ENCODE measurements around the gene TBL1X. TPM values are rescaled to one million over a fixed set of nuclear protein-coding genes. Genes with fewer than 3 reads are reported as not detected.

TBL1X gene
- total RNA-seq, 1 experiment from 2014 or later: 31.9 TPM

DNA sequence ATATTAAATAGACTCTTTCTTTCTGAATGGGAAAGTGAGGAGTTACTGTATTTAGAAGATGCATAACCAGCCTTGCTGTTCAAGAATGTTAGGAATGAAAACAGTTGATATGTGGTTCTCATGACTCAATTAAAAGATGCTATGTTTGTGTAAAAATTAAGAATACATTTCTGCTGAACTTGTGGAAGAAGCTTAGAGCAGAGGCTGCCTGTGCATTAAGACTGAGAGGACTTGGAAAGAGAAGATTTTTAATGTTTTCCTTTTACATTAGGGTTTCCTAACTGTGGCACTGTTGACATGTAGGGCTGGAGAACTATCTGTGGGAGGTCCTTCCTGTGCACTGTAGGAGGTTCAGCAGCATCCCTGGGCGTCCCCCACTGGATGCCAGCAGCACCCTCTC lies 163.1 kb downstream of the TBL1X start:
- Histone ChIP-seq H3K27ac (ENCODE audit: low read length) (no peak overlapping the region), H3K79me2 (ENCODE audit: low read length) (peaks cover 33% of the 10 kb centered on the region), H3F3A (ENCODE audit: low read length, unreplicated experiment) (no peaks in the 10 kb centered on the region), H3K9me2 (replicated peaks; ENCODE audit: low read length) (no peaks in the 10 kb centered on the region), H3K4me2 (ENCODE audit: low read length) (no peak overlapping the region), H2AFZ (ENCODE audit: low read length) (no peak overlapping the region), H3K4me1 (ENCODE audit: insufficient read depth, low read length) (peaks cover 13% of the 10 kb centered on the region), H3K36me3 (ENCODE audit: low read depth, low read length) (no peaks in the 10 kb centered on the region), H3K27me3 (ENCODE audit: low read length) (no peaks in the 10 kb centered on the region), H3K4me3 (ENCODE audit: low read length) (no peak overlapping the region), H3K9ac (ENCODE audit: low read length) (no peak overlapping the region), H4K20me1 (ENCODE audit: low read length) (no peaks in the 10 kb centered on the region), H3K9me3 (ENCODE audit: low read length) (no peaks in the 10 kb centered on the region)
- BruUV-seq (replicated peaks): no TSS peak
- intact Hi-C loops (cut with micrococcal nuclease): no loop called here
- DNase-seq: no peak
- ChIA-PET POLR2A (ENCODE audit: unreplicated experiment) (no interaction called here), CTCF (interaction anchor here (0.6 kb wide), 1 partner anchor 63 kb away, joined by 4 read pairs; no protein-coding TSS in a partner anchor)
- TF ChIP-seq EZH2 (IDR thresholded peaks at IDR 0.05; ENCODE audit: low read length, unreplicated experiment): no peak
- ATAC-seq: no peak

DNA sequence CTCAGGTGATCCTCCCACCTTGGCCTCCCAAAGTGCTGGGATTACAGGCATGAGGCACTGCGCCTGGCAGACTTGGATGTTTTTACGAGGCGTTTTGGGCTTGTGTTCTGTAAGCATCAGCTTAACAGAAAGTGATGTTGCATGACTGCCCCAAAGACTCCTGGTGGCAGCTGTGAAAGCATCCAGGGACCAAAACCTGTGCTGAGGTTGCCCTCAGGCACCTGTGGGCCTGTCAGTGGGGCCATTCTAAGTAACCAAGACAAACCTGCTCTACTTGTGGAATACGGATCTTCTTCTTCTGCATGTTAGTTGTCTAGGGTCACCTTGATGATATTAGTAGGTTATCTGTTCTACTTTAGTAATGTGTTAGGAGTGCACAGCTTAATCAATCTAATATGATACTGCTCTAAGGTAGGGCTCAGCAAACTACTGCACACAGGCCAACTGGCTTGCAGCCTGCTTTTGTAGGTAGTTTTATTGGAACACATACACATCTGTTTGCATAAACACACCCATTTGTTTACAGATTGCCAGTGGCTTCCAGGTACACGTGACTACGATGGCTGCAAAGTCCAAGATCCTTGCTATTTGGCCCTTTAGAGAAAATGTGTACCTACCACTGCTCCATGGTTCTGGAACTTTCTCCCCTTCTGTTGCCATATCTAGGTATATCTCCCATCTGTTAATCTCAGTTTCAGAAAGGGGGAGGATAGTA lies 164.1 kb downstream of the TBL1X start:
- Histone ChIP-seq H3K9me2 (replicated peaks; ENCODE audit: low read length) (no peaks in the 10 kb centered on the region), H3K4me3 (ENCODE audit: low read length) (no peak overlapping the region), H4K20me1 (ENCODE audit: low read length) (no peaks in the 10 kb centered on the region), H3K4me2 (ENCODE audit: low read length) (no peak overlapping the region), H3K36me3 (ENCODE audit: low read depth, low read length) (no peaks in the 10 kb centered on the region), H3K79me2 (ENCODE audit: low read length) (peaks cover 29% of the 10 kb centered on the region), H2AFZ (ENCODE audit: low read length) (no peak overlapping the region), H3F3A (ENCODE audit: low read length, unreplicated experiment) (no peaks in the 10 kb centered on the region), H3K27ac (ENCODE audit: low read length) (no peak overlapping the region), H3K9me3 (ENCODE audit: low read length) (no peaks in the 10 kb centered on the region), H3K4me1 (ENCODE audit: insufficient read depth, low read length) (peaks cover 13% of the 10 kb centered on the region), H3K27me3 (ENCODE audit: low read length) (no peaks in the 10 kb centered on the region), H3K9ac (ENCODE audit: low read length) (no peak overlapping the region)
- no peak for ATAC-seq
- no peak for DNase-seq
- no TSS peak for BruUV-seq (replicated peaks)
- TF ChIP-seq EZH2phosphoT487 (IDR thresholded peaks at IDR 0.05; ENCODE audit: borderline replicate concordance, low read length) (no peak), EZH2 (IDR thresholded peaks at IDR 0.05; ENCODE audit: low read length, unreplicated experiment) (no peak)
- TF ChIP-seq, protein P1, sequence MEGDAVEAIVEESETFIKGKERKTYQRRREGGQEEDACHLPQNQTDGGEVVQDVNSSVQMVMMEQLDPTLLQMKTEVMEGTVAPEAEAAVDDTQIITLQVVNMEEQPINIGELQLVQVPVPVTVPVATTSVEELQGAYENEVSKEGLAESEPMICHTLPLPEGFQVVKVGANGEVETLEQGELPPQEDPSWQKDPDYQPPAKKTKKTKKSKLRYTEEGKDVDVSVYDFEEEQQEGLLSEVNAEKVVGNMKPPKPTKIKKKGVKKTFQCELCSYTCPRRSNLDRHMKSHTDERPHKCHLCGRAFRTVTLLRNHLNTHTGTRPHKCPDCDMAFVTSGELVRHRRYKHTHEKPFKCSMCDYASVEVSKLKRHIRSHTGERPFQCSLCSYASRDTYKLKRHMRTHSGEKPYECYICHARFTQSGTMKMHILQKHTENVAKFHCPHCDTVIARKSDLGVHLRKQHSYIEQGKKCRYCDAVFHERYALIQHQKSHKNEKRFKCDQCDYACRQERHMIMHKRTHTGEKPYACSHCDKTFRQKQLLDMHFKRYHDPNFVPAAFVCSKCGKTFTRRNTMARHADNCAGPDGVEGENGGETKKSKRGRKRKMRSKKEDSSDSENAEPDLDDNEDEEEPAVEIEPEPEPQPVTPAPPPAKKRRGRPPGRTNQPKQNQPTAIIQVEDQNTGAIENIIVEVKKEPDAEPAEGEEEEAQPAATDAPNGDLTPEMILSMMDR (conservative IDR thresholded peaks at IDR 0.05; ENCODE audit: low read depth, low read length): no peak
- CTCF ChIA-PET: interaction anchor here (0.6 kb wide), 1 partner anchor 64 kb away, joined by 4 read pairs; no protein-coding TSS in a partner anchor
- POLR2A ChIA-PET (ENCODE audit: unreplicated experiment): interaction anchor here (0.7 kb wide), 1 partner anchor 33 kb away, joined by 14 read pairs; no protein-coding TSS in a partner anchor
- intact Hi-C loops (cut with micrococcal nuclease): no loop called here

- Histone ChIP-seq H2AFZ (ENCODE audit: low read length) (no peak overlapping the region), H3K4me3 (ENCODE audit: low read length) (no peak overlapping the region), H3K9me2 (replicated peaks; ENCODE audit: low read length) (no peaks in the 10 kb centered on the region), H3K27me3 (ENCODE audit: low read length) (no peaks in the 10 kb centered on the region), H3K36me3 (ENCODE audit: low read depth, low read length) (no peaks in the 10 kb centered on the region), H4K20me1 (ENCODE audit: low read length) (no peaks in the 10 kb centered on the region), H3K4me2 (ENCODE audit: low read length) (no peak overlapping the region), H3K4me1 (ENCODE audit: insufficient read depth, low read length) (no peaks in the 10 kb centered on the region), H3K9me3 (ENCODE audit: low read length) (no peaks in the 10 kb centered on the region), H3K79me2 (ENCODE audit: low read length) (0 out of 2 replicates have a peak, but pooled peaks cover 5% of the 10 kb centered on the region), H3F3A (ENCODE audit: low read length, unreplicated experiment) (no peaks in the 10 kb centered on the region), H3K9ac (ENCODE audit: low read length) (no peak overlapping the region), H3K27ac (ENCODE audit: low read length) (no peak overlapping the region)
- intact Hi-C loops (cut with micrococcal nuclease): no loop called here
- POLR2A ChIA-PET (ENCODE audit: unreplicated experiment): no interaction called here
- TF ChIP-seq EZH2 (IDR thresholded peaks at IDR 0.05; ENCODE audit: low read length, unreplicated experiment): no peak
- TF ChIP-seq, protein P1 (conservative IDR thresholded peaks at IDR 0.05; ENCODE audit: low read depth, low read length): no peak
- TF ChIP-seq EZH2phosphoT487 (IDR thresholded peaks at IDR 0.05; ENCODE audit: borderline replicate concordance, low read length): no peak
- ATAC-seq (no peak), DNase-seq (no peak)
- CTCF ChIA-PET: no interaction called here
- no TSS peak for BruUV-seq (replicated peaks)
These were observed 169.7 kb downstream of the TBL1X start for GRCh38 chrX:9634551-9634950.
